Stimulated activated CD8-positive, alpha-beta memory T cell treated with anti-CD3 and anti-CD28 coated beads, Interleukin-2, amount 100 ng/mL, for 1 hour (primary cell): ENCODE measurements around the gene MAP3K13.
"Not testable (repeated sequence)": the region's sequence is repeated elsewhere in the genome, so short reads cannot be mapped to it uniquely, and the experiment has no call there.

Source experiments
- DNase-seq, 2 donors: peaks; one replicate each; pipeline ENCODE4 v3.0.0-alpha.2; 2020; ENCODE audit warnings: low read depth in 2 of 2

Gene MAP3K13

DNA sequence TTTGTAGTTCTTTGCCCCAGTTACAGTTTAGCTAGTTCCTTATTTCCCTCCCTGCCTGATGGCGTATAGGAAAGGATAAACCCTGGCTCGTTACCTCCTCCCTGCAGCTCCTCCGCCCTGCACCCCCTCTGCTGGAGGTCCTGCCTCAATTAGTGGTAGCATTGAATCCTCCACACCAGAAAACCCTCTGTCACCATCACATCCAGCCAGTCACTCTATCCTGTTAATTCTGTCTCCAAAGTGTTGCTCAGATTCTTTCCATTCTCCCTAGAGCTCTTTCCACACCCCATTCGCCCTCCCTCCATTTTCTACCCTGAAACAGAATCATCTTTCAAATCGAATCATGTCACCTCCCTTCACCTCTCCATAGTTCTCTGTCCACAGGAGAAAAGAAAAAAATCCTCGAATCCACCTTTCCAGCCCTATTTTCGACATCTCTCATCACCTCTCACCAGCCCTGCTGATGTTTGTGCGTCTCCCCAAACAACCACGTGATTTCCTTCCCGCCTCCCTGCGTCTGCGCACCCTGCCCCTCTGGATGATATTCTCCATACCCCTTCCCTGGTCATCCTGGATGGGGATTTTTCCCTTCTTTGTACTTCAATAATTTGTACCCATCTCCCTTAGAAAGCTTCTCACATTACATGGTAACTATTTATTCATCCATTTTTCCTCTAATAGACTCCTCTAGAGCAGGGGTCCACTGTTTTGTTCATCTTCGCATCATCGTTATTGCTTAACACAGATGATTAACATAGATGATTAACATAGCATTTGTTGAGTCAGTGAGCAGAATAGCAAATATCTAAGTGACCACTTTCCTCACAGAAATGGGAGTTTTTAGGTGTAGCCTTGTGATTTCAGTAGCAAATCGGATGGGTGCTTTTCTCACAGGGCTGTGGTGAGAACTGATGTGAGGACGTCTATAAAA, 37.1 kb downstream of the MAP3K13 start:
- no peak for DNase-seq

GRCh38 chr3:185400866-185401265, 37.9 kb downstream of the MAP3K13 start:
- no peak for DNase-seq

DNA sequence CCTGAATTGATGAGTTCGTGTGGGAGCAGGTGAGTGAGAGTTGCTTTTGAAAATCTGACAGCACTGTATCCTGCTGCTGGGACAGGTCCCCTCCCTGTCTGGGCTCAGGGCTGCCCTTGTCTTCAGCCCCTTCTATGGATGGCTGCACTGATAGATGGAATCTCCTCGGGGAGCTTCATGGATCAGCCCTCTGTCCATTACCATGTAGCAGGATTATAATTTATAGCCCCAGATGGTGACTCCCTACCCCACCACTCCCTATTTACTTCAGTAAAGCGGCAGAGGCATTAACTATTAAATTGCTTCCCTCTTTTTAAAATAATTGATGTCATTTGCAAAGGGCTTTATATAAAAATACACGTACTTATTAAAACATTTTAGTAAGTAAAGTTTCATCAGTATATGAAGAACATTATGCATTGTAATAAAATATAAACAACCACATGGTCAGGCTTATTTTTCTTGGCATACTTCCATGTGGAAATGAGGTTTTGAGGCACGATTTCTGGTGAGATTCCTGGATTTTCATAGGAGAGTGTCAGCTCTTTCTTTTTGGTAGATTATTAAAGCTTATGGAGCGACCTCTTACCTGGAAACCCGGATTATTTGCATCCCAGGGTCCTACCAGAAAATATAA, 38.5 kb downstream of the MAP3K13 start:
- DNase-seq = no peak

DNA sequence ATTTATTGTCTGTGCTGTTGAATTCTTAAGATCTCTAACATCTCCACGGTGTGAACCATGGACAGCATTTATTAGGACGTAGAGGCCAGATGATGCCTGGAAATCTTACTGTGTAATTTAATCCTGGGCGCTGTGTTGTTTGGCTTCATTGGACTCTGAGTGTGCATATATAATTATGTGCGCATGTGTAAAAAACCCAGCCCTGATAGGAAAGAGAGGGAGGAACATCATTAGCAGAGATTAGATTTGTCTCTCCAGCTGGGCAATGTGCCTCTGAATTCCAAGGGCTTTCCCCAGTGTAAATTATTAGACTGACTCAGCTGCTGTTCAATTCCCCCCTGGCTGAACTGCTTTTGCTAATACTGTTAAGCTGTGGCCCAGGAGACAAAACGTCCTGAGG, 39.6 kb downstream of the MAP3K13 start:
- no peak for DNase-seq

- DNase-seq = no peak
These were observed 40.1 kb downstream of the MAP3K13 start for GRCh38 chr3:185403002-185403401.

- DNase-seq = no peak
These were observed 42.3 kb downstream of the MAP3K13 start for GRCh38 chr3:185405243-185405642.

- no peak for DNase-seq
These were observed 42.7 kb downstream of the MAP3K13 start for GRCh38 chr3:185405664-185406063.

- no peak for DNase-seq
These were observed 43.2 kb downstream of the MAP3K13 start for GRCh38 chr3:185406121-185406620.

- no peak for DNase-seq
These were observed 47.0 kb downstream of the MAP3K13 start for GRCh38 chr3:185409957-185410356.

DNA sequence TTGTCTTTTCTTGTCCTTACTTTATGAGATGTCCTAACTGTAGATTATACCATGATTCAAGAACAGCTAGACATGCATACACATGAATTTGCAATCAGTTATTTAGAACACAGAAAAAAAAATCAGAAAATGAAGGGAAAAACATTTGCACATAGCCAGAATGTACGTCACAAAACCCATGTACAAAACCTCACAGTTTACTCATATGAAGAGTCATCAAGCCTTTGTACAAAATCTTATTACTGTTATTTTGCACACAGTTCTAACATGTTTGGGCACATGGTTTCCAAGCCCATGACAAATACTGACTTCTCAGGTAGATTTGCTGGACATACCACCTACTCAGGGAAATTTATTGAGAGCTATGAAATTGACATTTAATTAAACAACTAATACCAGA, 48.2 kb downstream of the MAP3K13 start:
- no peak for DNase-seq

GRCh38 chr3:185416513-185416912, 53.6 kb downstream of the MAP3K13 start:
- no peak for DNase-seq

DNA sequence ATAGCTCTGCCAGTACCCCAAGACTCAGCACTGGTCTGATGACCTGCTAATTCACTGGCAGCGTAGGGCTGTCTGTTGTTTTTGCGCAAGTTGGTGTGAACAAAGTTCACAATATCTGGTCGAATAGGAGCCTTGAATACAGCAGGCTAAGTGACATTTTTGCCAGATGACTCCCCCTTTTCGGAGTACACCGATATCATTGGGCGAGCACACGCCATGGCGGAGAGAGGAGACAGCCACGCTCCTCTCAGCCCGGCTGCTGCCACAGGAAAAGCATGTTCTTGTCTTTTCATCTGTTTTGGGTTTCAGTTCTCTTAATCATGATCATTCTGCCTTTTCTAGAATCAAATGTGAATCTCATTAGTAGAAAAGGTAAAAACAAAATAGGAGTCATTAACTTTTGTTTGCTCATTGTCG, 55.6 kb downstream of the MAP3K13 start:
- not testable (repeated sequence) for DNase-seq

- DNase-seq = no peak
These were observed 57.8 kb downstream of the MAP3K13 start for GRCh38 chr3:185420762-185421161.

DNA sequence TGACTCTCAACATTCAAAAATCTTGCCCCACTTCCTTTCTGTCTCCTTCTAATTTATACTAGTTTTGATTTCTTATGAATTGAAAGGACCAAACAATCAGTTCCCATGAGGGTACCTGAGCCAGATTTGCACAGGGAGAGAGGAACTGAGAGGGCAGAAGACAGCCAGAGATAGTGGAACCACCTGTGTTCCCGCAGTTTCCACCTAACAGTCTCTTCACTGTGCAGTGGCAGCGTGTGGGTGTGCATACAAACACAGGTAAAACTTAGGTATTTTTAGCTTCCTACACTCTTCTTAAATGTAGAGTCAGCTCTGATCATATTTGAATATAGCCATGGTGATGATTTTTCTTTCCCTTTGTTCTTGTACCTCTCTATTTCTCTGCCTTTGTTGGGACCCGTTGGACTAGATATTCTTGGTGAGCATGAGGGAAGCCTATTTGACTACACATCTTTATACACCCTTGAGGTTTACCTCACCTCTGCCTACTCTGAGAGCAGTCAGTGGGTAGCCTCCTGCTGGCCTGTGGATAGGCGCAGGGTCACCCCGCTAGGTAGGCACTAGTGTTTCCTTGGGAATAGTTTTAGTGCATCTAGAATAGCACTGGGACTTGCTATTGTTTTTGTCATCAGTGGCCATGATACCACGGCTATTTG, 58.8 kb downstream of the MAP3K13 start:
- no peak for DNase-seq

DNA sequence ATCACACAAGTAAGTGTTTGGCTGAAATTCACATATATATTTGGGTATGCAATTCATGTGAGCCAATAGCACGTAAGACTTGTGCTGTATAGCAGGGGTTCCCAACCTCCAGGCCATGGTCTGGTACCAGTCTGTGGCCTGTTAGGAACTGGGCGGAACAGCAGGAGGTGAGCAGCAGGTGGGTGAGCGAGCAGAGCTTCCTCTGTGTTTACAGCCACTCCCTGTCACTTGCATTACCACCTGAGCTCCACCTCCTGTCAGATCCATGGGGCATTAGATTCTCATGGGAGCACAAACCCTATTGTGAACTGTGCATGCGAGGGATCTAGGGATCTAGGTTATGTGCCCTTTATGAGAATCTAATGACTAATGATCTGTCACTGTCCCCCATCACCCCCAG, 59.7 kb downstream of the MAP3K13 start:
- no peak for DNase-seq

DNA sequence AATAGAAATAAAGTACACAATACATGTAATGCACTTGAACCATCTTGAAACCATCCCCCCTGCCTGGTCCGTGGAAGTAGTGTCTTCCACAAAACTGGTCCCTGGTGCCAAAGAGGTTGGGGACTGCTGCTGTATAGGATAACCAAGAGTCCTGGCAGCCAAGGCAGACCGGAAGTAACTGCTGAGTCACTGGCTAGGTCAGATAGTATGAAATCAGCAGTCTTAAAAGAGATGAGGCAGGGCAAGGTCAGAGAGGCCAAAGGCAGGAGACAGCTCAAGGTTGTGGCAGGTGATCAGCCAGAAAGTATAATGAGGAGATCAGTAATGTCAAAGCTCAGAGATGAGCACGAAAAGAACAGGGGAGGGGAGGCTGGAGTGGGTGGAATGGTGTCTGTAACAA, 60.2 kb downstream of the MAP3K13 start:
- no peak for DNase-seq

DNA sequence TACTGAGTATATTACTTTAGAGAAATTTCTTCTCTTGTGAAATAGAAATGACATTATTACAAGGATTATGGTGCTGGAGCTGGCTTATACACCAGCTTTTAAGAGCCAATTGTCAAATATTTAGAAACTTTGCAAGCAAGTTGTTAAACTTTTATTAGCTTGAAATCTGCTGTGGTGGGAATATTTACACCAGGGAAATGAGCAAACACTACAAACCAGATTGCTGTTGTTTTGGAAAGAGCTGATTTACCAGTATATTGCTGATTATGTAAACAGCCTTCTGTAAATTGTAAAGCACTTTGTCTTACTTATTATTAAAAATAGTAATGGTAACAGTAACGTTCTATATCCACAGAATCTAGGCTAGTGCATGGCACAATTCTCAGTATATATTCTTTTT, 61.5 kb downstream of the MAP3K13 start:
- DNase-seq = no peak

DNA sequence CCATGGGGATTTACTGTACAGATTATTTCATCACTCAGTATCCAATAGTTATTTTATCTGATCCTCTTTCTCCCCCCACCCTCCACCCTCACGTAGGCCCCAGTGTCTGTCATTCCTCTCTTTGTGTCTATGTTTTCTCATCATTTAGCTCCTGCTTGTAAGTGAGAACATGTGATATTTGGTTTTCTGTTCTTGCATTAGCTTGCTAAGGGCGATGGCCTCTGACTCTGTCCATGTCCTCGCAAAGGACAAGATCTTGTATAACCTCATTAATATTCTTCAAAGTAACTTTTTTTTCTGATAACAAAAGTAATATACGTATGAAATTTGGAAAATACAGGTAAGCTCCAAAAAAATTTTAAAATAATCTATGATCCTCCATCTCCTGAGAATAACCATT, 67.4 kb downstream of the MAP3K13 start:
- no peak for DNase-seq

GRCh38 chr3:185439745-185440466, 77.0 kb downstream of the MAP3K13 start:
- DNase-seq = no peak

DNA sequence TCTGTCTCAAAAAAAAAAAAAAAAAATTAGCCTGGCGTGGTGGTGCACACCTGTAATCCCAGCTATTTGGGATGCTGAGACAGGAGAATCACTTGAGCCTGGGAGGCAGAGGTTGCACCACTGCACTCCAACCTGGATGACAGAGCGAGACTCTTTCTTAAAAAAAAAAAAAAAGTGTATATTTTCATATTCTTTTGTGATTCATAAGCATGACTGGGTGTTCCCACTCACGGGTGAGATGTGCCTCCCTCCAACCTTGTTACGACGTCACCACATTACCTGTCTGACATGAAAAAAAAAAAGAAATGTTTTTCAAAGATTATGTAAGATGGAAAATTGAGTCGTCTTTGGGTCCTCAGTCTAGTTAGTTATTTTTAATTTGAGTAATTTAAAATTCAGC, 79.1 kb downstream of the MAP3K13 start:
- DNase-seq = no peak

DNA sequence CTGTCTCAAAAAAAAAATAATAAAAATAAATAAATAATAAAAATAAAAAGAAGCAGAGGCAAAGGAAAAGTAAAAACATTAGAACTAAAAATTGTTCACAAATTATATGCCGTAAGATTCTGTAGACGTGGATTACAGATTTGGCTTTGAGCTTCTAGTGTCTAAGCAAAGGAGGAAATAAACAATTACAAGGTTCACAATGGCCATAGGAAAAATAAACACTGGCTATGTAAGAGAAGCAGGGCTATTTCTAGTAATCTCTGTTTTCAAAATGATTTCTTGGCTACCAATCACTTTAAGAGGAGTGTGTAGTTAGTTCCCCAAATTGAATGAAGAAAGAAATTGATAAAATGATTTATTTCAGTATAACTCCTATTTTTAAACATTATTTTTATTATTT, 81.4 kb downstream of the MAP3K13 start:
- DNase-seq = no peak

GRCh38 chr3:185448107-185448506, 85.2 kb downstream of the MAP3K13 start:
- no peak for DNase-seq
